HL-60/S4 (cell line): Measurements from ENCODE around the gene PPIH.
"Not testable (repeated sequence)": the region's sequence is repeated elsewhere in the genome, so short reads cannot be mapped to it uniquely, and the experiment has no call there.

Source experiments
- in situ Hi-C: fragments of 300-500 bp; cut with MboI; formaldehyde crosslinking; loops from 2 replicates; pipeline ENCODE4 v1.14.3; 2022; ENCODE audit warnings: low sequenced_read_pairs

Gene PPIH

GRCh38 chr1:42681741-42682483, 23.7 kb downstream of the PPIH start, which contains the start of gene YBX1:
Gene YBX1, plus strand, starts transcription at chr1:42682418. Its CDS starts 148 bp downstream, at chr1:42682566.
- in situ Hi-C loops = no loop called here

- in situ Hi-C loops = not testable (repeated sequence)
These were observed 24.2 kb downstream of the PPIH start for GRCh38 chr1:42682484-42682738.

- in situ Hi-C loops = no loop called here
These were observed 24.7 kb downstream of the PPIH start for GRCh38 chr1:42682739-42683531.

- in situ Hi-C loops = no loop called here
These were observed 25.9 kb downstream of the PPIH start for GRCh38 chr1:42684139-42684538.

GRCh38 chr1:42686418-42686817, 28.2 kb downstream of the PPIH start:
- in situ Hi-C loops = no loop called here

- in situ Hi-C loops = no loop called here
These were observed 31.7 kb downstream of the PPIH start for GRCh38 chr1:42689912-42690311.

GRCh38 chr1:42690477-42691156, 32.4 kb downstream of the PPIH start:
- in situ Hi-C loops = no loop called here

- in situ Hi-C loops = no loop called here
These were observed 32.9 kb downstream of the PPIH start for GRCh38 chr1:42691157-42691498.

GRCh38 chr1:42692461-42692860, 34.2 kb downstream of the PPIH start:
- in situ Hi-C loops = no loop called here

GRCh38 chr1:42692911-42693310, 34.7 kb downstream of the PPIH start:
- in situ Hi-C loops = no loop called here

- in situ Hi-C loops = no loop called here
These were observed 40.0 kb downstream of the PPIH start for GRCh38 chr1:42698081-42698813.

GRCh38 chr1:42700006-42700405, 41.8 kb downstream of the PPIH start:
- in situ Hi-C loops = no loop called here

- in situ Hi-C loops = no loop called here
These were observed 45.8 kb downstream of the PPIH start for GRCh38 chr1:42703888-42704464.

- in situ Hi-C loops = not testable (repeated sequence)
These were observed 54.6 kb downstream of the PPIH start for GRCh38 chr1:42712808-42713207.

GRCh38 chr1:42713293-42713692, 55.1 kb downstream of the PPIH start:
- in situ Hi-C loops = no loop called here

- in situ Hi-C loops = not testable (repeated sequence)
These were observed 56.2 kb downstream of the PPIH start for GRCh38 chr1:42714441-42714840.

- in situ Hi-C loops = no loop called here
These were observed 62.6 kb downstream of the PPIH start for GRCh38 chr1:42720868-42721267.

GRCh38 chr1:42721926-42722325, 63.7 kb downstream of the PPIH start:
- in situ Hi-C loops = no loop called here

GRCh38 chr1:42722403-42722802, 64.2 kb downstream of the PPIH start:
- in situ Hi-C loops = not testable (repeated sequence)

GRCh38 chr1:42723511-42723910, 65.3 kb downstream of the PPIH start:
- in situ Hi-C loops = no loop called here

- in situ Hi-C loops = loop anchor here (25.0 kb wide), 1 partner anchor 564 kb away; the partner anchor contains the start of genes GUCA2A and GUCA2B
These were observed 67.6 kb downstream of the PPIH start for GRCh38 chr1:42725820-42726219.
